ENCODE results near the gene AMOTL2. TPM values are rescaled to one million over a fixed set of nuclear protein-coding genes. Genes with fewer than 3 reads are reported as not detected.

Gene AMOTL2
- total and polyA plus RNA-seq, 2 donors (not counting 3 experiments of a cell fraction or from before 2014, with no cell fraction given), result 130 to 145 TPM

GRCh38 chr3:134389865-134390264, 15.6 kb upstream of the AMOTL2 start:
- DNase-seq (ENCODE audit: low read depth, low spot score), result no peak
- TF ChIP-seq, protein P1, sequence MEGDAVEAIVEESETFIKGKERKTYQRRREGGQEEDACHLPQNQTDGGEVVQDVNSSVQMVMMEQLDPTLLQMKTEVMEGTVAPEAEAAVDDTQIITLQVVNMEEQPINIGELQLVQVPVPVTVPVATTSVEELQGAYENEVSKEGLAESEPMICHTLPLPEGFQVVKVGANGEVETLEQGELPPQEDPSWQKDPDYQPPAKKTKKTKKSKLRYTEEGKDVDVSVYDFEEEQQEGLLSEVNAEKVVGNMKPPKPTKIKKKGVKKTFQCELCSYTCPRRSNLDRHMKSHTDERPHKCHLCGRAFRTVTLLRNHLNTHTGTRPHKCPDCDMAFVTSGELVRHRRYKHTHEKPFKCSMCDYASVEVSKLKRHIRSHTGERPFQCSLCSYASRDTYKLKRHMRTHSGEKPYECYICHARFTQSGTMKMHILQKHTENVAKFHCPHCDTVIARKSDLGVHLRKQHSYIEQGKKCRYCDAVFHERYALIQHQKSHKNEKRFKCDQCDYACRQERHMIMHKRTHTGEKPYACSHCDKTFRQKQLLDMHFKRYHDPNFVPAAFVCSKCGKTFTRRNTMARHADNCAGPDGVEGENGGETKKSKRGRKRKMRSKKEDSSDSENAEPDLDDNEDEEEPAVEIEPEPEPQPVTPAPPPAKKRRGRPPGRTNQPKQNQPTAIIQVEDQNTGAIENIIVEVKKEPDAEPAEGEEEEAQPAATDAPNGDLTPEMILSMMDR (IDR thresholded peaks at IDR 0.05; ENCODE audit: extremely low read depth in 1 of 2, insufficient read depth in 1 of 2, low read depth in 1 of 2, low read length in 2 of 2), result no peak
- TF ChIP-seq FOS (IDR thresholded peaks at IDR 0.05; ENCODE audit: borderline replicate concordance, insufficient read depth, low read length), result no peak
- TF ChIP-seq, protein P2, sequence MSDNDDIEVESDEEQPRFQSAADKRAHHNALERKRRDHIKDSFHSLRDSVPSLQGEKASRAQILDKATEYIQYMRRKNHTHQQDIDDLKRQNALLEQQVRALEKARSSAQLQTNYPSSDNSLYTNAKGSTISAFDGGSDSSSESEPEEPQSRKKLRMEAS (IDR thresholded peaks at IDR 0.05; ENCODE audit: insufficient read depth, insufficient read length), result no peak
- TF ChIP-seq MYC (IDR thresholded peaks at IDR 0.05; ENCODE audit: low read depth, low read length), result no peak
- no peak for TF ChIP-seq EZH2 (IDR thresholded peaks at IDR 0.05; ENCODE audit: borderline replicate concordance, low read depth, low read length, severe bottlenecking)
- TF ChIP-seq POLR2AphosphoS5 (IDR thresholded peaks at IDR 0.05; ENCODE audit: insufficient read depth, low read depth, low read length), result no peak
- no peak for TF ChIP-seq POLR2A (IDR thresholded peaks at IDR 0.05; ENCODE audit: low read depth, low read length)
- TF ChIP-seq GATA2 (IDR thresholded peaks at IDR 0.05; ENCODE audit: insufficient read depth, insufficient read length, low read depth, low read length), result no peak
- no peak for TF ChIP-seq JUN (IDR thresholded peaks at IDR 0.05; ENCODE audit: borderline replicate concordance, insufficient read depth, insufficient read length, low read depth)
- peaks cover 21 to 34% of the 10 kb centered on the region in 2 experiments for H3K27me3 ChIP-seq (ENCODE audit: control insufficient read depth in 2 of 2, insufficient read depth in 2 of 2, low read length in 2 of 2)
- no peak overlapping the region for H3K4me2 ChIP-seq (ENCODE audit: insufficient read depth, low read length)
- H3K4me3 ChIP-seq (replicated peaks in 1 of 3; ENCODE audit: insufficient read depth in 1 of 3, low read depth in 1 of 3, low read length in 3 of 3), result no peak overlapping the region
- H3K4me1 ChIP-seq (ENCODE audit: control insufficient read depth, extremely low read depth, insufficient read depth, low read length), result no peaks in the 10 kb centered on the region
- no peaks in the 10 kb centered on the region for H3K79me2 ChIP-seq (ENCODE audit: control insufficient read depth, insufficient read depth, low read length)
- H3K36me3 ChIP-seq (ENCODE audit: control insufficient read depth in 2 of 2, extremely low read depth in 1 of 2, insufficient read depth in 2 of 2, low read length in 2 of 2), result no peaks in the 10 kb centered on the region
- no peak overlapping the region for H3K9ac ChIP-seq (replicated peaks; ENCODE audit: extremely low read depth, insufficient read depth, low read length)
- H2AFZ ChIP-seq (ENCODE audit: low read depth, low read length), result no peak overlapping the region
- no peaks in the 10 kb centered on the region for H4K20me1 ChIP-seq (replicated peaks; ENCODE audit: control insufficient read depth, extremely low read depth, insufficient read depth, low read length)
- no peak overlapping the region for H3K27ac ChIP-seq (ENCODE audit: insufficient read depth, low read depth, low read length)
- ChIA-PET POLR2A (no interaction called here), CTCF (interaction anchor here (1.3 kb wide), 1 partner anchor 84 kb away, joined by 4 read pairs; no protein-coding TSS in a partner anchor)
- intact Hi-C loops (cut with micrococcal nuclease), result no loop called here
- no TSS peak for BruUV-seq (replicated peaks)
- no peaks in the 10 kb centered on the region for H3K9me1 ChIP-seq (replicated peaks; ENCODE audit: control insufficient read depth, extremely low read depth, insufficient read depth, low read length)
- dilution Hi-C loops (cut with MboI; ENCODE audit: extremely low pct_ligation_motif_present, low sequenced_read_pairs), result no loop called here
- H3K9me3 ChIP-seq (replicated peaks; ENCODE audit: control insufficient read depth, insufficient read depth, low read length), result no peaks in the 10 kb centered on the region
- no peak for FAIRE-seq

All from endothelial cell of umbilical vein (primary cell).